Muscle of back (tissue), 11 donors: ENCODE measurements around the gene ACTR8. TPM values are rescaled to one million over a fixed set of nuclear protein-coding genes. Genes with fewer than 3 reads are reported as not detected.

Experiments used
- DNase-seq, 3 donors: peaks; one replicate each; pipeline versions ENCODE4 v3.0.0 to v3.0.0-alpha.2; 2013
- polyA plus RNA-seq, 10 donors: library from polyadenylated mRNA; unstranded; fragments of 120-200 nt; gene quantifications; one replicate each; pipeline ENCODE4 v1.2.1, GENCODE V29; 2013; ENCODE audit not compliant: insufficient read length in 10 of 10

Gene ACTR8
- polyA plus RNA-seq, 10 donors = 17.8 to 30.8 (median 26.8) TPM

GRCh38 chr3:53818221-53819162, 63.5 kb downstream of the ACTR8 start:
- no peak for DNase-seq

DNA sequence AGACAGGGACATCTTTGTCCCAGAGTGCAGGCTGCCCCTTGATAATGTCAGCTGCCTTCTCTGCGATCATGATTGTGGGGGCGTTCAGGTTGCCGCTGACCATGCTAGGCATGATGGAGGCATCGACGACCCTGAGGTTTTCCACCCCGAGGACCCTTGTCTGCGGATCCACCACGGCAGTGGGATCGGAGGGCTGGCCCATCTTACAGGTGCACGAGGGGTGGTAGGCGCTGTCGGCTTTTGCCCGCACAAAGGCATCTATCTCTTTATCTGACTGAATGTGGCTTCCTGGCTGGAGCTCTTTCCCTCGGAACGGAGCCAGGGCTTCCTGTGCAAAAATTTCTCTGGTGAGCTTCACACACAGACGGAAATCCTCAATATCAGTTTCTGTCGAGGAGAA, 64.1 kb downstream of the ACTR8 start:
- DNase-seq = no peak

GRCh38 chr3:53817211-53817610, 64.7 kb downstream of the ACTR8 start:
- no peak for DNase-seq

Other genes starting within 250 kb of the ACTR8 start
- 1 to 10 TPM in 2 of 10 donors, under 1 TPM in 8; 0.71 to 1.2 (median 0.90) TPM for gene CHDH, start 35.7 kb downstream of the ACTR8 start, polyA plus RNA-seq
- 1 to 10 TPM; 2.4 to 4.8 (median 3.7) TPM for gene IL17RB, start 35.6 kb downstream of the ACTR8 start, polyA plus RNA-seq
- 10 to 100 TPM; 37.3 to 54.0 (median 45.1) TPM for gene SELENOK, start 9.7 kb upstream of the ACTR8 start, polyA plus RNA-seq
- gene CACNA2D3, start 240.4 kb upstream of the ACTR8 start, polyA plus RNA-seq = 1 to 10 TPM; 1.0 to 2.9 (median 1.9) TPM